Loucy (cell line): ENCODE results near the gene RITA1.

Source experiments
- CTCF ChIP-seq: fragments of 200-600 bp; sonication (generic); conservative IDR thresholded peaks from 2 replicates; pipeline ENCODE4 v1.5.1; 2014; ENCODE audit warnings: mild to moderate bottlenecking, antibody characterized with exemption, low read length
- EZH2phosphoT487 ChIP-seq: fragments of 200-600 bp; IDR thresholded peaks from 2 replicates; pipeline ENCODE4 v1.6.1; 2018; ENCODE audit warnings: antibody characterized with exemption, mild to moderate bottlenecking, moderate library complexity, borderline replicate concordance

GRCh38 chr12:113154351-113154973 is 31.1 kb upstream of the RITA1 start:
- no peak for TF ChIP-seq CTCF
- TF ChIP-seq EZH2phosphoT487: no peak
